HuH-7.5 (cell line): Measurements from ENCODE around the gene KCTD1.
A peak's percentile ranks its signal among the peaks of the same experiment; 100 is the strongest.

Source experiments
- DNase-seq: peaks from one replicate; pipeline ENCODE4 v3.0.0; 2011; ENCODE audit warnings: low spot score

The KCTD1 gene

DNA sequence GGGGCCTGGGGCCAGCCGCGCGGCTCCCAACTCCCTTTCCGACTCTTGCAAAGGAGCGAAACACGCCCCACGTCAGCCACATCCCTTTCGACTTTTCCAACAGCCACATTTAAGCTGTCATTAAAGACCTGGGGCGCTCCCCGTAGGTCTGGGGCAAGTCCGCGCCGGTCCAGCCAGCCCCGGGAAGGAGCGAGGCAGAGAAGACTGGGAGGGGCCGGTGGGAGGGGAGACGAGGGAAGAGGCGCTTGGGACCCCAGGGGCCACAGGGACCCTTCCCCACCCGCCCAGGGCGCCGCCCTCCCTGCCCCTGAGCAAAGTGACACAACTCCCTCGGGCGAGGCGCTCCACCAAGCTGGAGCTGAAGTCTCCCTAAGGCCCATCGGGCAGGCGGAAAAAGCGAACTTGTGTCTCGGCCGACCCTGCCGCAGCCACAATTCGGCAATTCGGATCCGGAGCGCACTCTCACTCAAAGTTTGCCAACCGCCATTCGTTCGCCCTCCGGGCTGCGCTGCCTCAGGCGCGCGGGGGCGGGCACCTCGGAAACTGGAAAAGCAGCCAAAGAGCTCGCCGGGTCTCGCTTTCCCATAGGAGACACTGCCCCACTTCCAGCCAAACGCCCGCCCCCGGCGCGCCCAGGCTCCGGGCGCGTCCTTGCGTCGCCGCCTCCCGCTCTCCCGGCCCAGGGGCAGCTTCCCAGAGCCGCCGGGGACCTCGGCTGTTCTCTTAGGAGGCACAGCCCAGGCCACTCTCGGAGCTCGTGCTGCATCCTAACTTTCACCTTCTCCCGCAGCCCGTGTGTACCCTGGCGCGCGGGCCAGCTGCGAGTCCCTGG, 1.1 kb upstream of the KCTD1 start:
- peak; percentile 40 for DNase-seq

DNA sequence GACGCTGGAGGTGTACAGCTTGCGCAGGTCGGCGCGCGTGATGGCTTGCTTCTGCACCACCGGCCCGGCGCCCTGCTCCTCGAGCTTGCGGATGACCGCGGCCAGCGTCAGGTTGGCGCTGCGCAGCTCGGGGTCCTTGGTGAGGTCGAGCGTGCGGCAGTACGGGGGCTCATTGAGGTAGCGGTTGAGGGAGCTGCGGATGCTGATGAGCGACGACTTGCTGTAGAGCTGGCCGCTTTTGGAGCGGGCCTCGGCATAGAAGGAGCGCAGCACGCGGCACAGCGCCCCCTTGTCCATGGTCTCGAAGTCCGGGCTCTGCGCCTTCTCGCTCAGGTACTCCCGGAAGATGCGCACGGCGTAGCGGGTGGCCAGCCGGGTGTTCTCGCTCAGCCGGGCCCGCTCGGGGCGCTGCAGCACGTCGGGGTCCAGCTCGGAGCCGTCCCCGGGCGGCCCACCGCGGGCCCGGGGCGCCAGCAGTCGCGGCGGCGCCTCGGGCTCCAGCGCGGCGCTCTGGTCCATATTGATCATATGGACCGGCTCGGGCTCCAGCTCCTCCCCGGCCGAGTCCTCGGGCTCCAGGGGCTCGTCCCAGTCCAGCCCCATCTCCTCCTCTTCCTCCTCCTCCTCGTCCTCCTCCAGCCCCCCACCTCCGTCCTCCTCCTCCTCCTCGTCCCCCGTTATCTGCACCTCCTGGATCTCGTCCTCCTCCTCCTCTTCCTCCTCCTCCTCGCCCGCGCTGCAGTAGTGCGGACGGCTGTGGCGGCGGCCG, 523 bp downstream of the KCTD1 start:
- DNase-seq: peak; percentile 63

GRCh38 chr18:26546875-26547645, 1.3 kb downstream of the KCTD1 start:
- no peak for DNase-seq

- no peak for DNase-seq
These were observed 2.0 kb downstream of the KCTD1 start for GRCh38 chr18:26546170-26546874.

DNA sequence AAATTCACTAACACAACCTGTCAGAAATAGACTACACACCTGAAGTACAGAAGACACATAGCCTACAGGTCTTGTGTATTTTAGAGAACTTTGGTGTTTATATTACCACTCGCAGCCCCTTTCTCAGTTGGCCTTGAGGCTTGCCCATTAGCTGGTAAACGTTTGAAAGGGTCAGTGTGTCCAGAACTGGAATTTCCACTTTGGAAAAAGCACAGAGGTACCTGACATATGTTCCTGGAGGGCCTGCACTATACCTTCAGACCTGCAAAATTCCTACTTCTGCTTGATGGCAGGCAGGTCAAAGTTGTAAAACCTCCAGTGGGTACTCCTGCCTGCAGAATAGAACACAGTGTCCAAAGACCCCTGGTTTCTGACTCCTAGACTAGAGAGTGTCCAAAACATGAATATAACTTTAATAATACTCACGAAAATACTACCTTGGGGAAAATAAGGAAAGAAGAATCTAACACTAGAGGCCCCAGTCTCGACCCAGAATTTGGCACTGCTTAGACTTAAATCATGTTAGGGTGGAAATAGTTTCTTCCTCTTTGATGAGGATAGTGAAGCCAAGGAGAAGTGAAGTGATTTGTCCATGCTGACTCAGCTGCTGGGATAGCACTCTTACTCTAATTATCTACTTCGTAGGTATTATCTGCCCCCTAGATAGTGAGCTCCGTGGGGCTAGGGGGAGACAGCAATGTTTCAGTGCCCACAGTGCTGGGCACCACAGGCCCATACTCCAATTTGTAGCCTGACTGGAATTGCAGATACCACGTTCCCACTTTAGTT, 2.8 kb downstream of the KCTD1 start:
- DNase-seq: no peak

DNA sequence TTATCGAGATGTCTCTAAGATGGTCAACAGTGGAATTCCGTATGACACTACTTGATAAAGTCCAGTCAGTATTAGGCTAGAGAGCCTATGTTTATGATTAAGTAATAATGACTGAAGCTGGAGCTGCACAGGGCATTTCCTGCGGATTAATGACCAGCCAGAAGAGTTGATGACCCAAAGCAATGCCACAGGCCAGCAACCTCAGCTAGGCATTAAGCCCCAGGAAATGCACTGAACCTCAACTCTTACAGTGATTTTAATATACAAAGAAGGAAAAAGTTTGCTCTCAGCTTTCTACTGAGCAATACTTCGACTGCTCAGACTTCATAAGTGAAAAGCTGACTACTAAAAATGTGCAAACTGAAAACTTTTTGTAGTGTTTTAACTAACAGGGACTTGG, 3.9 kb downstream of the KCTD1 start:
- no peak for DNase-seq

DNA sequence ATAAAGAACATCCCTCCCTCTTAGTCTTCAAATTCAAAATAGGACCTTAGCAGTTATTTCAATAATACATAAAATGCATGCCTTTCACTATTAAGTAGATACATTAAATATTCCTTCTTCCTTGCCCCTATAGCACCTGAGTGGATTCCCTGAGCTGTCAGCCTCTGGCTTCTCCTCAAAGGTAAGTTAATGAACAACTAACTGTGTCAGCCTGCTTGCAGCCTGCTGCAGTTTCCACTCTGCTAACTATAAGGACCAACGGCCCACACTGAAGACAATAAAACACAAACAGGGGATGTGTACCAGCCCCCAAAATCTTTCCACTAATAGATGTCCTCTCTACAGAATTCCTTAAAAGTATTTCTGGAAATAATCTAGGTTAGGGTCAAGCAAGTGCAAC, 5.0 kb downstream of the KCTD1 start:
- no peak for DNase-seq

GRCh38 chr18:26540043-26540628, 8.2 kb downstream of the KCTD1 start:
- DNase-seq: no peak

GRCh38 chr18:26538524-26538923, 9.8 kb downstream of the KCTD1 start:
- no peak for DNase-seq

GRCh38 chr18:26536664-26537063, 11.7 kb downstream of the KCTD1 start:
- no peak for DNase-seq

- DNase-seq: no peak
These were observed 12.3 kb downstream of the KCTD1 start for GRCh38 chr18:26536032-26536431.

DNA sequence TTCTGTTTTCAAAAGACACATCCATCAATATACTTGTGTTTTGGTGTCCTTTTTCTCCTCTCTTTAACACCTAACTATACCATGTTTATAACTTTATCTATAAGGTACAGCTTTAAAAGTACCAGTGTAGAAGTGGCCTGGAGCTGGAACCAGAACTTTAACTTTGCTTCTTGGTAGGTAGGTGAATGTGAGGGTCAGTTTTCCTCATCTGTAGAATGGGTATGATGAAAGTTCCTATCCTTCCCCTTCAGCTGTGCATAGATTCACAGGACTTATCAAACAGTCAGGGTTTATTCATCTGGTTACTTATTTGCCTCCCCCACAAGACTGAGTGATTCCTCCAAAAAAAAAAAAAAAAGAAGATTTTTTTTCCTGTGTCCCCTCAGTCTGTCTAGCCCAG, 12.7 kb downstream of the KCTD1 start:
- DNase-seq: no peak

GRCh38 chr18:26532367-26533340, 15.7 kb downstream of the KCTD1 start:
- DNase-seq: no peak

- DNase-seq: no peak
These were observed 16.6 kb downstream of the KCTD1 start for GRCh38 chr18:26531605-26532298.

GRCh38 chr18:26526966-26527234, 21.5 kb downstream of the KCTD1 start:
- no peak for DNase-seq

DNA sequence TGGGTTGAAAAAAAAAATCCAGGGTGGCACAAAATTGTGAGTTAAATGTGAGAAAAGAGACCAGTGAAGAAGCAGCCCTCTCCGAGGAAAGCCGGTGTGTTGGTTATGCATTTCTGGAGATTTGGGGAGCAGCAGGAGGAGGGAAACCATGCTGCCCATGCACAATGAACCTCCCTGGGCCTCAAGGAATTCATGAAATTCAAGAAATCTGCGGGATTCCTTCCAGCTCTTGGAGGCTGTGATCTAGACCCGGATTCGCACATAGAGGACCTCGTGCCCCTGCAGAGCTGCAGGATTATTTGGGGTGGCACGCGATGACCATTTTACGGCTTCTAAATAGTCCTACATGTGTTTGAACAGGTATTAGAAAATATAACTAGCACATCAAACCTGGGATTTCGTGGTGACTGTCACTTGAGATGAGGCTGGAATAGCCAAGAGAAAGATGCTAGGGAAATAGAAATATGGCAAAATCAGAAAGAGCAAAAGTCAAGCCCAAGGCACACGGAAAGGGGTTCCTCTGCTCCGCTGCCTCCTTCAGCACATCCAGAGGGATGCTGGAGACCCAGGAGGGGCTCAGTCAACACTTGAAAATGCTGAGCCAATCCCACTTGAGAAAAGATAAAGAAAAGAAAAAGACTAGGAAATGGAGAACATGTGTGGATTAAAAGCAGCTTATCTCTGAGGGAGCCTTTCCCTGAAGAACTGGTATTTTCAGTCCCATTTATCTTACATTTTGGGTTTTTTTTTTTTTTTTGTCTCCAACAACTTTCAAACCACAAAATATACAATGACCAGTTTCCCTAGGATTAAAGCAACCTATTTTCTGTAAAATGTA, 22.0 kb downstream of the KCTD1 start:
- DNase-seq: no peak

GRCh38 chr18:26524504-26525351, 23.6 kb downstream of the KCTD1 start:
- no peak for DNase-seq
